ENCODE measurements around the gene PADI1. TPM values are rescaled to one million over a fixed set of nuclear protein-coding genes. Genes with fewer than 3 reads are reported as not detected.

The PADI1 gene
- total RNA-seq, 2 donors from 2014 or later, result not detected

- no peaks in the 10 kb centered on the region for H3K27me3 ChIP-seq
- no peak for TF ChIP-seq POLR2A (IDR thresholded peaks at IDR 0.05)
- no peak for TF ChIP-seq CTCF (IDR thresholded peaks at IDR 0.05)
- H3K27ac ChIP-seq, result no peak overlapping the region
- no peaks in the 10 kb centered on the region for H3K4me1 ChIP-seq
- DNase-seq (no peak), ATAC-seq (no peak)
- no peak overlapping the region for H3K4me3 ChIP-seq
- no peaks in the 10 kb centered on the region for H3K9me3 ChIP-seq
- no peaks in the 10 kb centered on the region for H3K36me3 ChIP-seq (replicated peaks in 1 of 2; ENCODE audit: insufficient read depth in 1 of 2, low read depth in 2 of 2)
- 94 to 100% methylated on average over 1 to 3 of the region's 3 CpGs for WGBS, 2 donors
- intact Hi-C loops (cut with DNase I), result no loop called here
Observed at GRCh38 chr1:17195731-17196130, 9.2 kb upstream of the PADI1 start.

- ATAC-seq (no peak), DNase-seq (peak in 1 of 4 donors; percentile 3)
- intact Hi-C loops (cut with DNase I), result no loop called here
- H3K4me1 ChIP-seq, result no peaks in the 10 kb centered on the region
- no peaks in the 10 kb centered on the region for H3K9me3 ChIP-seq
- no peak overlapping the region for H3K27ac ChIP-seq
- TF ChIP-seq POLR2A (IDR thresholded peaks at IDR 0.05), result no peak
- no peak for TF ChIP-seq CTCF (IDR thresholded peaks at IDR 0.05)
- H3K36me3 ChIP-seq (replicated peaks in 1 of 2; ENCODE audit: insufficient read depth in 1 of 2, low read depth in 2 of 2), result no peaks in the 10 kb centered on the region
- WGBS, 2 donors, result 81 to 83% methylated on average over 11 to 13 of the region's 13 CpGs
- H3K4me3 ChIP-seq, result no peak overlapping the region
- H3K27me3 ChIP-seq, result no peaks in the 10 kb centered on the region
Observed at GRCh38 chr1:17196496-17197185, 8.3 kb upstream of the PADI1 start.

GRCh38 chr1:17197696-17198095, 7.2 kb upstream of the PADI1 start:
- no peak for TF ChIP-seq POLR2A (IDR thresholded peaks at IDR 0.05)
- TF ChIP-seq CTCF (IDR thresholded peaks at IDR 0.05), result no peak
- no peaks in the 10 kb centered on the region for H3K4me1 ChIP-seq
- H3K36me3 ChIP-seq (replicated peaks in 1 of 2; ENCODE audit: insufficient read depth in 1 of 2, low read depth in 2 of 2), result no peaks in the 10 kb centered on the region
- WGBS, 2 donors, result 91% methylated on average over 7 of the region's 7 CpGs
- H3K9me3 ChIP-seq, result no peaks in the 10 kb centered on the region
- H3K27me3 ChIP-seq, result no peaks in the 10 kb centered on the region
- intact Hi-C loops (cut with DNase I), result no loop called here
- no peak overlapping the region for H3K4me3 ChIP-seq
- no peak for ATAC-seq
- no peak overlapping the region for H3K27ac ChIP-seq
- peak in 2 of 4 donors; percentile 0 to 5 for DNase-seq

GRCh38 chr1:17198476-17199258, 6.3 kb upstream of the PADI1 start:
- Histone ChIP-seq H3K9me3 (no peaks in the 10 kb centered on the region), H3K36me3 (replicated peaks in 1 of 2; ENCODE audit: insufficient read depth in 1 of 2, low read depth in 2 of 2) (no peaks in the 10 kb centered on the region), H3K4me3 (no peak overlapping the region), H3K27me3 (no peaks in the 10 kb centered on the region), H3K4me1 (no peaks in the 10 kb centered on the region), H3K27ac (no peak overlapping the region)
- intact Hi-C loops (cut with DNase I), result no loop called here
- no peak for ATAC-seq
- peak in 2 of 4 donors; percentile 1 to 4 for DNase-seq
- 59 to 72% methylated on average over 3 to 9 of the region's 9 CpGs for WGBS, 2 donors
- TF ChIP-seq POLR2A (IDR thresholded peaks at IDR 0.05) (no peak), CTCF (IDR thresholded peaks at IDR 0.05) (no peak)

All from body of pancreas (tissue), 4 donors.